ENCODE results near the gene IL1RL1.

The IL1RL1 gene

GRCh38 chr2:102310964-102311640 lies at the start of gene IL1RL1:
Gene IL1RL1, plus strand, starts transcription at chr2:102311563. Its CDS starts 26,702 bp downstream, at chr2:102338265.
- Mint-ChIP-seq H3K9me3 (peaks cover 1% of the 10 kb centered on the region), H3K4me3 (no peak within 1 kb of the TSS), H3K4me1 (ENCODE audit: low read depth) (peaks cover 17% of the 10 kb centered on the region), H3K27me3 (no peaks in the 10 kb centered on the region), H3K27ac (no peak within 1 kb of the TSS), H3K36me3 (ENCODE audit: low read depth) (peaks cover 6% of the 10 kb centered on the region)

GRCh38 chr2:102262216-102263129 lies 48.9 kb upstream of the IL1RL1 start:
- H3K9me3 Mint-ChIP-seq = peaks cover 4% of the 10 kb centered on the region
- peaks cover 30% of the 10 kb centered on the region for H3K4me1 Mint-ChIP-seq (ENCODE audit: low read depth)
- no peak overlapping the region for H3K4me3 Mint-ChIP-seq
- H3K36me3 Mint-ChIP-seq (ENCODE audit: low read depth) = peaks cover 4% of the 10 kb centered on the region
- no peak overlapping the region for H3K27ac Mint-ChIP-seq
- no peaks in the 10 kb centered on the region for H3K27me3 Mint-ChIP-seq

DNA sequence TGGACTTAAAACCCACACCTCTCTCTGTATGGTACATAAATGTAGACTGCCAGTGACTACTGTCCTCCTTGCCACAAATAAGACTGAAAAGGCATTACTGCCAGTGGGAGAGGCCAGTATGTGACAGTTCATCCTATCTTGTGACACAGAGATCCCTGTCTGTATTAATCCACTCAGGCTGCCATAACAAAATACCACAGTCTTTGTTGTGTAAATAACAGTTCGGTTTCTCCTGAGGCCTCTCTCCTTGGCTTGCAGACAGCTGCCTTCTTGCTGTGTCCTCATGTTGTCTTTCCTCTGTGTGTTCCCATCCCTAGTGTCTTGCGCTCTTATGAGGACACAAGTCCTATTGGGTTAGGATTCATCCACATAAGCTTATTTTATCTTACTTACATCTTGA lies 46.4 kb upstream of the IL1RL1 start:
- Mint-ChIP-seq H3K4me3 (no peak overlapping the region), H3K27ac (no peak overlapping the region), H3K4me1 (ENCODE audit: low read depth) (peaks cover 13% of the 10 kb centered on the region), H3K27me3 (peaks cover 4% of the 10 kb centered on the region), H3K9me3 (no peaks in the 10 kb centered on the region), H3K36me3 (ENCODE audit: low read depth) (no peaks in the 10 kb centered on the region)

DNA sequence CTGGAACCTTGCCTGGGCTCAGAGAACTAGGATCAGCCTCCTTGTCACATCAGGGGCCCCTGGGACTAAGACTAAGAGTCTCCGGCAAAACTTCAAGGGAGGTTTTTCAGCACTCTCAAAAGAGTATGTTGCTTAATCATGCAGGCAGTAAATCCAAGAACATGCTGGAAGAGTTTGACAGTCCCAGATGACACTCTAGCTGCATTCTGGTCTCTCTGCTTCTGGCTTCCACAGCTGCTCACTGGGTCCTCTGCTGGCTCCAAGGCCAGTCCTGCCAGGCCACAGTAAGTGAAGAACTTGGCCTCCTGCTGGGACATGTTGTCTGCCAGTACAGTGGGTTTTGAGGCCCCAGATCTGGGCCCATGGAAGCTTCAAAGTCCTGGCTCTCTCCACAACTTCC lies 45.2 kb upstream of the IL1RL1 start:
- no peak overlapping the region for H3K27ac Mint-ChIP-seq
- peaks cover 23% of the 10 kb centered on the region for H3K4me1 Mint-ChIP-seq (ENCODE audit: low read depth)
- no peaks in the 10 kb centered on the region for H3K36me3 Mint-ChIP-seq (ENCODE audit: low read depth)
- no peak overlapping the region for H3K4me3 Mint-ChIP-seq
- H3K9me3 Mint-ChIP-seq = no peaks in the 10 kb centered on the region
- peaks cover 12% of the 10 kb centered on the region for H3K27me3 Mint-ChIP-seq

- Mint-ChIP-seq H3K36me3 (ENCODE audit: low read depth) (no peaks in the 10 kb centered on the region), H3K4me3 (no peak overlapping the region), H3K4me1 (ENCODE audit: low read depth) (peaks cover 34% of the 10 kb centered on the region), H3K9me3 (no peaks in the 10 kb centered on the region), H3K27me3 (peaks cover 13% of the 10 kb centered on the region), H3K27ac (no peak overlapping the region)
Observed at GRCh38 chr2:102267774-102268173, 43.6 kb upstream of the IL1RL1 start.

DNA sequence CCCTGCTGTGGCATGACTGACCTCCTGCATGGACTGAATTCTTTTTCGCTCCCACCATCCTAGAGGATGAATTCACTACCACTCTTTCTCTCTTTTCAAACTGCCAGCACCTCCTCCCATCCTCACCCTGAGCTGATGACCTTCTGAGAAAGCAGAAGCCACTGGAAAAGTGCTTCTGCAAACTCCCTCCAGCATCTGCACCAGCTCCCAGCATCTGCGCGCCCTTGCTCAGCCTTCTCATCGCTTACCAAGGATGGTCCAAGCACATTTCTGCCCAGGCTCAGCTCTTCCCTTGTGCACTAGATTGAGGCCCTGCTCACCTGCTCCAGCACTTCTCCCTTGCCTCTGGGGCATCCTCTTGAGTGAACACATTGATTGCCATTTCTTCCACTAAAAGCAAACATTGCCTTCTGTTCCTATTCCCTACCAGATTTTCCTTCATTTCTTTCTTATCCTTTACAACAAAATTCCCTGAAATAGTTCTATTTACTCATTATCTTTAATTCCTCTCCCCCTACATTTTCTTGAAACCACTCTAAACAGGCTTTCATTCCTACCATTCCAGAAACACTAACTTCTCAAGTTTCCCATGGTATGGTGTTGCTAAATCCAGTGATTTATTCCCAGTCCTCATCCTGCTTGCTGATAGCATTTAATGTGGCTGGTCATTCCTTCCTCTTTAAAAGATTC lies 42.7 kb upstream of the IL1RL1 start:
- Mint-ChIP-seq H3K27ac (no peak overlapping the region), H3K27me3 (peaks cover 19% of the 10 kb centered on the region), H3K4me1 (ENCODE audit: low read depth) (peaks cover 31% of the 10 kb centered on the region), H3K4me3 (no peak overlapping the region), H3K36me3 (ENCODE audit: low read depth) (no peaks in the 10 kb centered on the region), H3K9me3 (no peaks in the 10 kb centered on the region)

DNA sequence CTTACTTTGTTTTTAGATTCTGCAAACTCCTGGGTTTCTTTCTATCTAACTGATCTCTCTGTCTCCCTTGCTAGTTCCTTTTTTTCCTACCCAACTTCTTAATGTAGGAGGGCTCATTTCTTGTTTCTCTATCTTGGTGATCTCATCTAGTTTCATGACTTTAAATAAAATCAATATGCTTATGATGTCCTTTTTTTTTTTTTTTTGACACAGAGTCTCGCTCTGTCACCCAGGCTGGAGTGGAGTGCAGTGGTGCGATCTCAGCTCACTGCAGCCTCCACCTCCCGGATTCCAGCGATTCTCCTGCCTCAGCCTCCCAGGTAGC lies 42.2 kb upstream of the IL1RL1 start:
- peaks cover 22% of the 10 kb centered on the region for H3K27me3 Mint-ChIP-seq
- H3K36me3 Mint-ChIP-seq (ENCODE audit: low read depth) = no peaks in the 10 kb centered on the region
- H3K27ac Mint-ChIP-seq = no peak overlapping the region
- H3K9me3 Mint-ChIP-seq = no peaks in the 10 kb centered on the region
- peaks cover 26% of the 10 kb centered on the region for H3K4me1 Mint-ChIP-seq (ENCODE audit: low read depth)
- no peak overlapping the region for H3K4me3 Mint-ChIP-seq

DNA sequence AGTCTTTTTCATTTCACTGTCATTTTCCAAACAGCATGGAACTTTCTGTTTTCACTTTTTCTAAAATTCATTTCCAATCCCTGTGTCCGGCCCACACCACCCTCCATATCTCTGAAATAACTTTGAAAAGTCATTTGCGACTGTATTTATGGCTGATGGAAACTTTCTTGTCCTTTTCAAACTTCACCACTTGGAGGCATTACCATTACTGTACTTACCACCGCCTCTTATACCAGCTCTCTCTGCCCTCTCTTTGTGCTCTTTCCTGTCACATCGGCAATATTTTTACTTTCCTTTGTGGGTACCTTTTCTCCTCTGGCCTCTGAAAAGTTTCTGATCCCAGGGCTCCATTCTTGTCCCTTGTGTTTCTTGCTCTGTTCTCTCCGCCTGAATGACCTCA lies 39.5 kb upstream of the IL1RL1 start:
- H3K4me1 Mint-ChIP-seq (ENCODE audit: low read depth) = peaks cover 36% of the 10 kb centered on the region
- H3K27ac Mint-ChIP-seq = no peak overlapping the region
- peaks cover 4% of the 10 kb centered on the region for H3K9me3 Mint-ChIP-seq
- no peaks in the 10 kb centered on the region for H3K36me3 Mint-ChIP-seq (ENCODE audit: low read depth)
- H3K27me3 Mint-ChIP-seq = peaks cover 22% of the 10 kb centered on the region
- H3K4me3 Mint-ChIP-seq = peak overlapping the region; percentile 14

DNA sequence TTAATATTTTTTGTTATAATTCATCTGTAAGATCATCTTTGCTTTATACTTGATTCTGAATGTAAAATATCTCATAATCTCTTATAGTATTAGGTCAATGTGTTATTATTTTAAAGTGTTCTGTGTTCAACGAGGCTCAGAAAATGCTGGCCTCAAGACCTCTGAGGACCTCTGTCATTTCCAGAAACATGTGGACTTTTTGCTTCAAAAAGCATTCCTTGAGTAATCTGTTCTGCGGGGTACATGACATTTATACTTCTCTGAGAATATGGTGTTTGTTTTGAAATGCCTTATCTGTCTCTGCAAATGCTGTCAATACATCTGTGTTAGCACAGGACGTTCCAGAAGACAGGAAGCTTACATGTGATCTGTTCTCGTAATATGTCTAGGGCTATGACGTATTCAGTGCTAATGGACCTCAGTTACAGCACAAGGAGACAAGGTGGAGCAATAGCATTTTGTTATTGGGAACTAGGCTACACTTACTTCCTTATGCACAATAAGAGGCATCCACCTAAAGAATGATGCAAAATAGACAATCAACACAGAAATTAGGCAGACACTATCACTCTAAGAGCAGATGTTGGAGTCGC lies 37.6 kb upstream of the IL1RL1 start:
- Mint-ChIP-seq H3K9me3 (peaks cover 4% of the 10 kb centered on the region), H3K27ac (no peak overlapping the region), H3K4me1 (ENCODE audit: low read depth) (peaks cover 45% of the 10 kb centered on the region), H3K27me3 (peaks cover 22% of the 10 kb centered on the region), H3K4me3 (no peak overlapping the region), H3K36me3 (ENCODE audit: low read depth) (no peaks in the 10 kb centered on the region)

- Mint-ChIP-seq H3K4me1 (ENCODE audit: low read depth) (peaks cover 25% of the 10 kb centered on the region), H3K27me3 (peaks cover 10% of the 10 kb centered on the region), H3K4me3 (no peak overlapping the region), H3K9me3 (peaks cover 4% of the 10 kb centered on the region), H3K36me3 (ENCODE audit: low read depth) (no peaks in the 10 kb centered on the region), H3K27ac (no peak overlapping the region)
Observed at GRCh38 chr2:102276549-102277201, 34.7 kb upstream of the IL1RL1 start.

DNA sequence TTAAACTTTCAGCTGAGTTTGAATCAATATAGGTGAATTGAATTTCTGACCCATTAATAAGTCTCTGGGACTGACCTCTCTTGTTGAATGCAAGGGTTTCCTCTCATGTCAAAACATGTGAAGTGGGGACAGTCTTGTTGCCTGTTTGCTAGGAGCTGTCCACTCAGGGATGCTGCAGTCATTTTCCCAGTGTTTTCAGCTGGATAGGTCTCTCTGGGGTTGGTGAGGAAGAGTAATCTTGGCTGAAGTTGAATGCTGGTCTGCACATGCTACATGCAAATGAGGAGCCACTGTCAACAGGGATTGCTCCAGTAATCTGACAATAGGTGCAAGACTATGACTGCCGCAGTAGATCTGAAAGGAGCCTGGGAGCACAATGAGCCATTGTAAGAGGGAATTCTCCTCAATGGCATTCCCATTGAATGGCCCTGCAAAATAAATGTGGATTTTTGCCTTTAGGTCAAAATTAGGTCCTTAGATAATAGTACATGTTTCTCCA lies 34.1 kb upstream of the IL1RL1 start:
- Mint-ChIP-seq H3K9me3 (peaks cover 4% of the 10 kb centered on the region), H3K4me1 (ENCODE audit: low read depth) (peaks cover 19% of the 10 kb centered on the region), H3K4me3 (no peak overlapping the region), H3K27me3 (peaks cover 10% of the 10 kb centered on the region), H3K27ac (no peak overlapping the region), H3K36me3 (ENCODE audit: low read depth) (no peaks in the 10 kb centered on the region)

DNA sequence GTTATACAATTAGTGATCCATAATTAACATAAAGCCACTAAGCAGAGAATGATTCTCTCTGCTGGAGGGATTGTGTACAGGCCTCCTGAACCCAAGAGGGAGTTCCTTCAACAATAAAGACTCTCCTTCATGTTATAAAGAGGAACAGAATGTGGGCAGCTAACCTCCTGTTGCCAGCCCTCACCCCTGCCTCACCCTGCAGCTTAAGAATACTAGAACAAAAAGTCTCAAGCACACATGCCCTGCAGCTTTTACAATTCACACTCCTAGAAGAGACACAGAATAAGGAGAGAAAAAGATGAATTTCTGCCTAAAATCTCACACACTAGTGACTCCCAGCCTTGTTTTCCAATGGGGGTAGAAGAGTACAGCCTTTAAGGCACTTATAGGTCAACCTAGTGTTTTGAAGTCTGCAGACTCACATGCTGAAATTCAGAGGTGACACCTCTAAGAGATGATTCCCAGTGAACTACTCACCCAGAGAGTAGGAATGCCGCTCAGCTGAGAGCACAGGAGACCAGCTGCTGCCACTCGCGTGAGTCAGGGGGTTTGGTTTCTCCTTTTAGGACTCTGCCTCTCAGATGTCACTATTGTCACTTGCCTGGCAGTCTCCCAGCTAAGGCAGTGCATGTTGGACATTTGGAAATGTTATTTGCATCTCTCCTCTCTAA lies 32.5 kb upstream of the IL1RL1 start:
- Mint-ChIP-seq H3K27me3 (peaks cover 1% of the 10 kb centered on the region), H3K4me1 (ENCODE audit: low read depth) (peaks cover 19% of the 10 kb centered on the region), H3K9me3 (peaks cover 4% of the 10 kb centered on the region), H3K36me3 (ENCODE audit: low read depth) (no peaks in the 10 kb centered on the region), H3K27ac (no peak overlapping the region), H3K4me3 (no peak overlapping the region)

DNA sequence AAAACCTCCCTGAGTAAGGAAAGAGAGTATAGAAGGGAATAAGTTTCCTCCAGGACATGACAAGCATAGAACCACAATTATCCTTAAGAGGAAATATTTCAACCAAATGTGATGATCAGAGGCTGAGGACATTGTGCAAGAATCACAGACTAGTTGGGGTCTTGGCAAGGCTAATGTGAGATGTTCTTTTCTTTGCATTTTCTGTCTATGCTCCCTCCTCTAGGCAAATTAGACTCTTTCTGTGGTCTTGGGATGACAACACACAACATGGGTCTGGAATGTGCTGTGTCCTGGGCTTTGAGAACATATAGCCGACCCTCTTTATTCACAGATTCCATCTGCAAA lies 32.0 kb upstream of the IL1RL1 start:
- no peak overlapping the region for H3K27ac Mint-ChIP-seq
- no peak overlapping the region for H3K4me3 Mint-ChIP-seq
- no peaks in the 10 kb centered on the region for H3K27me3 Mint-ChIP-seq
- peaks cover 4% of the 10 kb centered on the region for H3K9me3 Mint-ChIP-seq
- peaks cover 19% of the 10 kb centered on the region for H3K4me1 Mint-ChIP-seq (ENCODE audit: low read depth)
- no peaks in the 10 kb centered on the region for H3K36me3 Mint-ChIP-seq (ENCODE audit: low read depth)

DNA sequence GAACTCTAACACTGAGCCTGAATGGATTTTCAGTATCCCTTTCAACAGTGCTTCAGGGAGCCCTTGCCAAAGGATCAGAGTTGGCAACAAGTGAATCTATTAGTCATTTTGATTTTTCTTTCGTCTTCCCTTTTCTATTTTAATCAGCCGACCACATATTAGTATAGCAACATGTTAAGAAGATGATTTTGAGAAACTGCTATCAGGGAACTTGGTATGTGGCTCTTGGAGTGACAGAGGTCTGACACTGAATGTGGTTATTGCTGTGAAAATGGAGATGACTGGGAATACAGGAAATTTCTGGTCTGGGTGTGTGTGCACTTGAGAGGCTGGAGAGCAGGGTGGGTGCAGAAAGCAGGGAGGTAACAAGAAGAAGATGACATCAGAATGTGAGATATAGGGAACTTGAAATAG lies 28.7 kb upstream of the IL1RL1 start:
- no peaks in the 10 kb centered on the region for H3K36me3 Mint-ChIP-seq (ENCODE audit: low read depth)
- H3K9me3 Mint-ChIP-seq = no peaks in the 10 kb centered on the region
- H3K4me3 Mint-ChIP-seq = no peak overlapping the region
- H3K4me1 Mint-ChIP-seq (ENCODE audit: low read depth) = peaks cover under 1% of the 10 kb centered on the region
- no peaks in the 10 kb centered on the region for H3K27me3 Mint-ChIP-seq
- no peak overlapping the region for H3K27ac Mint-ChIP-seq
